Measurements from ENCODE around the gene ICAM1.

- TF ChIP-seq CTCF (IDR thresholded peaks at IDR 0.05) (peak in 2 of 5 experiments; percentile 11 to 12), POLR2A (IDR thresholded peaks at IDR 0.05) (peak; percentile 22 to 63)
These were observed 39.9 kb upstream of the ICAM1 start, which contains the start of gene S1PR2 for GRCh38 chr19:10230861-10231611.
